ENCODE measurements around the gene GAPVD1. TPM values are rescaled to one million over a fixed set of nuclear protein-coding genes. Genes with fewer than 3 reads are reported as not detected.

GAPVD1 gene
- total and polyA plus RNA-seq, 4 donors = 10.6 to 138 (median 35.2) TPM

GRCh38 chr9:125258160-125258785, 3.4 kb upstream of the GAPVD1 start:
- no peak overlapping the region for H3K27ac ChIP-seq (ENCODE audit: low read depth in 1 of 2, low read length in 1 of 2)
- TF ChIP-seq CTCF (IDR thresholded peaks at IDR 0.05; ENCODE audit: control extremely low read depth, extremely low read depth) = no peak
- no peak overlapping the region for H3K9ac ChIP-seq (ENCODE audit: insufficient read depth in 1 of 2, low read length in 2 of 2)
- H3K36me3 ChIP-seq (ENCODE audit: control insufficient read depth in 4 of 4, insufficient read depth in 4 of 4, low read length in 4 of 4) = no peaks in the 10 kb centered on the region
- DNase-seq (no peak), ATAC-seq (ENCODE audit: insufficient read depth, low FRiP score) (no peak)
- H3K27me3 ChIP-seq (ENCODE audit: control insufficient read depth in 3 of 3, insufficient read depth in 3 of 3, low read length in 2 of 3) = no peaks in the 10 kb centered on the region
- H3K4me3 ChIP-seq = no peak overlapping the region
- peaks cover 0 to 3% (median 0%) of the 10 kb centered on the region in 5 donors for H3K4me1 ChIP-seq (ENCODE audit: control insufficient read depth in 5 of 5, insufficient read depth in 5 of 5, low read length in 5 of 5)
- H3K9me3 ChIP-seq (ENCODE audit: control insufficient read depth in 4 of 4, insufficient read depth in 3 of 4, low read length in 3 of 4) = no peaks in the 10 kb centered on the region
- WGBS, 2 donors = 93% methylated on average over 6 of the region's 6 CpGs

GRCh38 chr9:125258832-125259534, 2.6 kb upstream of the GAPVD1 start:
- WGBS, 2 donors = 23 to 52% methylated on average over 2 of the region's 2 CpGs
- Histone ChIP-seq H3K4me1 (ENCODE audit: control insufficient read depth in 5 of 5, insufficient read depth in 5 of 5, low read length in 5 of 5) (peaks cover 0 to 5% (median 0%) of the 10 kb centered on the region in 5 donors), H3K27me3 (ENCODE audit: control insufficient read depth in 3 of 3, insufficient read depth in 3 of 3, low read length in 2 of 3) (no peaks in the 10 kb centered on the region), H3K4me3 (no peak overlapping the region), H3K9me3 (ENCODE audit: control insufficient read depth in 4 of 4, insufficient read depth in 3 of 4, low read length in 3 of 4) (no peaks in the 10 kb centered on the region), H3K36me3 (ENCODE audit: control insufficient read depth in 4 of 4, insufficient read depth in 4 of 4, low read length in 4 of 4) (peaks cover 0 to 2% (median 0%) of the 10 kb centered on the region in 4 donors), H3K27ac (ENCODE audit: low read depth in 1 of 2, low read length in 1 of 2) (peak overlapping the region in 1 of 2 donors; percentile 64), H3K9ac (ENCODE audit: insufficient read depth in 1 of 2, low read length in 2 of 2) (no peak overlapping the region)
- DNase-seq (no peak), ATAC-seq (ENCODE audit: insufficient read depth, low FRiP score) (no peak)
- no peak for TF ChIP-seq CTCF (IDR thresholded peaks at IDR 0.05; ENCODE audit: control extremely low read depth, extremely low read depth)

- no peak overlapping the region for H3K27ac ChIP-seq (ENCODE audit: low read depth in 1 of 2, low read length in 1 of 2)
- H3K36me3 ChIP-seq (ENCODE audit: control insufficient read depth in 4 of 4, insufficient read depth in 4 of 4, low read length in 4 of 4) = peaks cover 0 to 5% (median 0%) of the 10 kb centered on the region in 4 donors
- peaks cover 0 to 5% (median 0%) of the 10 kb centered on the region in 5 donors for H3K4me1 ChIP-seq (ENCODE audit: control insufficient read depth in 5 of 5, insufficient read depth in 5 of 5, low read length in 5 of 5)
Observed at GRCh38 chr9:125260561-125260960, 1.1 kb upstream of the GAPVD1 start.

More at GRCh38 chr9:125260561-125260960, 1.1 kb upstream of the GAPVD1 start:
- DNase-seq (no peak), ATAC-seq (ENCODE audit: insufficient read depth, low FRiP score) (no peak)
- no peaks in the 10 kb centered on the region for H3K27me3 ChIP-seq (ENCODE audit: control insufficient read depth in 3 of 3, insufficient read depth in 3 of 3, low read length in 2 of 3)
- TF ChIP-seq CTCF (IDR thresholded peaks at IDR 0.05; ENCODE audit: control extremely low read depth, extremely low read depth) = no peak
- no peak overlapping the region for H3K4me3 ChIP-seq
- H3K9me3 ChIP-seq (ENCODE audit: control insufficient read depth in 4 of 4, insufficient read depth in 3 of 4, low read length in 3 of 4) = no peaks in the 10 kb centered on the region
- H3K9ac ChIP-seq (ENCODE audit: insufficient read depth in 1 of 2, low read length in 2 of 2) = no peak overlapping the region
